CD14-positive monocyte (primary cell): ENCODE data around the gene SH3BGR. TPM values are rescaled to one million over a fixed set of nuclear protein-coding genes. Genes with fewer than 3 reads are reported as not detected.

ENCODE experiments used
- DNase-seq, 3 donors: peaks; one replicate each; pipeline ENCODE4 v3.0.0-alpha.2; 2011 to 2022
- H2AFZ ChIP-seq: 2 replicates; pipeline ENCODE4 v1.6.0; 2012; ENCODE audit warnings: mild to moderate bottlenecking, low read depth, low read length, inconsistent platforms; ENCODE audit not compliant: insufficient read depth, poor library complexity, severe bottlenecking
- H3K27ac ChIP-seq, 2 donors: 1 replicate in 1 of 2; 2 replicates in 1 of 2; pipeline ENCODE4 v1.5.1; 2012 to 2013; ENCODE audit warnings: low read length in 2 of 2, control low read depth in 1 of 2, inconsistent platforms in 1 of 2, low read depth in 1 of 2, mild to moderate bottlenecking in 1 of 2
- H3K27me3 ChIP-seq, 2 donors: one replicate each; pipeline versions ENCODE4 v1.6.0 to v1.6.1; 2011 to 2013; ENCODE audit warnings: low read length in 2 of 2; ENCODE audit not compliant: control insufficient read depth in 2 of 2, insufficient read depth in 2 of 2
- H3K36me3 ChIP-seq, 2 donors: replicated peaks in 1 of 2; 1 replicate in 1 of 2; 2 replicates in 1 of 2; pipeline versions ENCODE4 v1.5.1 to v1.6.1; 2012 to 2013; ENCODE audit warnings: low read length in 2 of 2, control low read depth in 1 of 2, inconsistent platforms in 1 of 2, mild to moderate bottlenecking in 1 of 2; ENCODE audit not compliant: insufficient read depth in 2 of 2, control insufficient read depth in 1 of 2
- H3K4me1 ChIP-seq, 2 donors: 1 replicate in 1 of 2; 2 replicates in 1 of 2; pipeline versions ENCODE4 v1.5.1 to v1.6.1; 2012 to 2013; ENCODE audit warnings: low read length in 2 of 2, control low read depth in 1 of 2, inconsistent platforms in 1 of 2, mild to moderate bottlenecking in 1 of 2, moderate library complexity in 1 of 2; ENCODE audit not compliant: insufficient read depth in 2 of 2, control insufficient read depth in 1 of 2
- H3K4me2 ChIP-seq: replicated peaks from 2 replicates; pipeline ENCODE3; 2012; ENCODE audit warnings: low read length, moderate library complexity, mild to moderate bottlenecking; ENCODE audit not compliant: poor library complexity, severe bottlenecking; ENCODE audit errors: extremely low read depth
- H3K4me3 ChIP-seq, 3 experiments: fragments of 200-600 bp in 1 of 3; sonication (generic) in 1 of 3; replicated peaks in 1 of 3; 1 replicate in 2 of 3; 2 replicates in 1 of 3; pipeline ENCODE4 v1.5.1; 2011 to 2013; ENCODE audit warnings: low read length in 3 of 3, mild to moderate bottlenecking in 3 of 3, control low read depth in 2 of 3, low read depth in 2 of 3, inconsistent platforms in 1 of 3, moderate library complexity in 1 of 3
- H3K79me2 ChIP-seq: 2 replicates; pipeline ENCODE4 v1.6.0; 2012; ENCODE audit warnings: mild to moderate bottlenecking, control low read depth, inconsistent platforms, low read length, moderate library complexity; ENCODE audit not compliant: insufficient read depth
- H3K9ac ChIP-seq: 2 replicates; pipeline ENCODE4 v1.6.0; 2017; ENCODE audit warnings: low read length, mild to moderate bottlenecking; ENCODE audit not compliant: insufficient read depth, poor library complexity, severe bottlenecking
- H3K9me3 ChIP-seq, 2 donors: replicated peaks in 1 of 2; 1 replicate in 1 of 2; 2 replicates in 1 of 2; pipeline versions ENCODE4 v1.5.1 to v1.6.1; 2012 to 2013; ENCODE audit warnings: low read length in 2 of 2, control low read depth in 1 of 2; ENCODE audit not compliant: control insufficient read depth in 1 of 2, insufficient read depth in 1 of 2
- H4K20me1 ChIP-seq: 2 replicates; pipeline ENCODE4 v1.6.0; 2012; ENCODE audit warnings: mild to moderate bottlenecking, low read length, control low read depth, moderate library complexity; ENCODE audit not compliant: insufficient read depth
- H3K27ac Mint-ChIP-seq, 7 donors: one replicate each; pipeline ENCODE4 v1.8.0; 2020; ENCODE audit warnings: mild to moderate bottlenecking in 7 of 7, mixed read lengths in 7 of 7, moderate library complexity in 6 of 7, inconsistent platforms in 2 of 7
- H3K27me3 Mint-ChIP-seq, 3 donors: one replicate each; pipeline ENCODE4 v1.8.0; 2021 to 2022; ENCODE audit warnings: low read depth in 3 of 3, mild to moderate bottlenecking in 3 of 3, mixed read lengths in 3 of 3, moderate library complexity in 3 of 3, inconsistent platforms in 1 of 3
- H3K36me3 Mint-ChIP-seq, 2 donors: one replicate each; pipeline ENCODE4 v1.8.0; 2020; ENCODE audit warnings: mixed read lengths in 2 of 2, inconsistent platforms in 1 of 2, mild to moderate bottlenecking in 1 of 2
- H3K4me1 Mint-ChIP-seq: one replicate; pipeline ENCODE4 v1.8.0; 2020; ENCODE audit warnings: mild to moderate bottlenecking, mixed read lengths
- H3K4me3 Mint-ChIP-seq, 2 donors: one replicate each; pipeline ENCODE4 v1.8.0; 2020; ENCODE audit warnings: mild to moderate bottlenecking in 2 of 2, mixed read lengths in 2 of 2, moderate library complexity in 1 of 2
- H3K9me3 Mint-ChIP-seq, 7 donors: one replicate each; pipeline ENCODE4 v1.8.0; 2020 to 2022; ENCODE audit warnings: mixed read lengths in 7 of 7, mild to moderate bottlenecking in 6 of 7, moderate library complexity in 6 of 7, inconsistent platforms in 2 of 7
- WGBS: methylation state at CpG from one replicate; pipeline ENCODE4 v1.1.5; 2013; ENCODE audit warnings: missing lambda C conversion rate; ENCODE audit not compliant: insufficient coverage; 5-methylcytosine and 5-hydroxymethylcytosine counted together
- intact Hi-C, 2 donors: fragments of 100-400 bp; cut with micrococcal nuclease; formaldehyde crosslinking; loops; one replicate each; pipeline versions ENCODE4 v1.15.0 to v1.15.1; 2023
- polyA plus RNA-seq, 3 donors: library from polyadenylated mRNA; depleted of rRNA in 1 of 3; unstranded in 2 of 3; stranded (reverse) in 1 of 3; fragments of 300-500 nt in 2 of 3; fragments of >200 nt in 1 of 3; fragmentation: Illumina TruSeq in 2 of 3; gene quantifications; 1 replicate in 2 of 3; 2 replicates in 1 of 3; pipeline ENCODE4 v1.2.3, GENCODE V29; 2012 to 2021
- TF ChIP-seq, protein P1 (sequence below): fragments of 200-600 bp; IDR thresholded peaks from one replicate; pipeline ENCODE4 v1.8.0; 2022; ENCODE audit warnings: antibody characterized with exemption, mild to moderate bottlenecking

SH3BGR gene
- polyA plus RNA-seq, 3 donors: 0.36 to 0.72 TPM; not detected in 1

DNA sequence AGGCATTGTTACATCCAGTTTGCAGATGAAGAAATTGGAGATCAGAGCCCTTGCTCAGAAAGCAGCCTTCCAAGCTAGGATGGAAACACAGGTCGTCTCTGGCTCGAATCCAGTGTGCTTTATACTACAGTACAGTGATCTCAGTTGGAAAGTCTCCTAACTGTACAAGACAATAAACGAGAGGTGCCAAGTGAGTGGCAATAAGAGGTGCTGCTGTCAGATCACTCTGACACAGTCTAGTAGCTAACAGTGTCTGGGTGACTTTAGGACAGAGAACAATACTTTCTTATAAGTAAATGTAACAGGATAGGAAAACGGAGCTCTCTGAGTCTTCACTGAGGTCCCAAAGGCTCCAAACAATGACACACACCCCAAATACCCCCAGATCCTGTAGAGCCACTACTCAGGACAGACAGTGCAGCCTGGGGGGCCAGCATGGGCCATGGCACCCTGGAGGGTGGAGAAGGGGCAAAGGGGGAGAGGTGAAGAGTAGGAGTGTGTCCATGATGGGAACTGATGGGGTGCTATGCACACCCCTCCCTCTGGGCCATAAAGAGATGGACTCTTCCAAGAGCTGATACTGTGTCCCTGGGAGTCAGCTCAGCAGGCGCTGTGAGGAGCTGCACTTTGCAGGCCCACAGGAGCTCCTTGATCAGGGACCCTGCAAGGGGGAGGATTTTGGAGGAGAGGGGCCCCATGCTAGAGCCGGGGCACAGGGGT lies 3.3 kb downstream of the SH3BGR start:
- H3K27me3 Mint-ChIP-seq: peaks cover 0 to 3% (median 0%) of the 10 kb centered on the region in 3 donors
- no peak overlapping the region for H3K4me2 ChIP-seq
- WGBS: 100% methylated on average over 1 of the region's 6 CpGs
- no peaks in the 10 kb centered on the region for H3K79me2 ChIP-seq
- peaks cover 0 to 2% (median 0%) of the 10 kb centered on the region in 7 donors for H3K9me3 Mint-ChIP-seq
- TF ChIP-seq, protein P1, sequence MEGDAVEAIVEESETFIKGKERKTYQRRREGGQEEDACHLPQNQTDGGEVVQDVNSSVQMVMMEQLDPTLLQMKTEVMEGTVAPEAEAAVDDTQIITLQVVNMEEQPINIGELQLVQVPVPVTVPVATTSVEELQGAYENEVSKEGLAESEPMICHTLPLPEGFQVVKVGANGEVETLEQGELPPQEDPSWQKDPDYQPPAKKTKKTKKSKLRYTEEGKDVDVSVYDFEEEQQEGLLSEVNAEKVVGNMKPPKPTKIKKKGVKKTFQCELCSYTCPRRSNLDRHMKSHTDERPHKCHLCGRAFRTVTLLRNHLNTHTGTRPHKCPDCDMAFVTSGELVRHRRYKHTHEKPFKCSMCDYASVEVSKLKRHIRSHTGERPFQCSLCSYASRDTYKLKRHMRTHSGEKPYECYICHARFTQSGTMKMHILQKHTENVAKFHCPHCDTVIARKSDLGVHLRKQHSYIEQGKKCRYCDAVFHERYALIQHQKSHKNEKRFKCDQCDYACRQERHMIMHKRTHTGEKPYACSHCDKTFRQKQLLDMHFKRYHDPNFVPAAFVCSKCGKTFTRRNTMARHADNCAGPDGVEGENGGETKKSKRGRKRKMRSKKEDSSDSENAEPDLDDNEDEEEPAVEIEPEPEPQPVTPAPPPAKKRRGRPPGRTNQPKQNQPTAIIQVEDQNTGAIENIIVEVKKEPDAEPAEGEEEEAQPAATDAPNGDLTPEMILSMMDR: no peak
- H3K27ac ChIP-seq: no peak overlapping the region
- H3K27ac Mint-ChIP-seq: peak overlapping the region in 1 of 7 donors; percentile 20
- H3K9me3 ChIP-seq: no peaks in the 10 kb centered on the region
- H4K20me1 ChIP-seq: no peaks in the 10 kb centered on the region
- H3K27me3 ChIP-seq: no peaks in the 10 kb centered on the region
- H3K4me1 ChIP-seq: no peaks in the 10 kb centered on the region
- H2AFZ ChIP-seq: no peak overlapping the region
- intact Hi-C loops: no loop called here
- H3K36me3 Mint-ChIP-seq: no peaks in the 10 kb centered on the region
- no peaks in the 10 kb centered on the region for H3K36me3 ChIP-seq
- H3K9ac ChIP-seq: no peak overlapping the region
- no peak for DNase-seq
- H3K4me1 Mint-ChIP-seq: peaks cover 1% of the 10 kb centered on the region
- H3K4me3 ChIP-seq: no peak overlapping the region
- no peak overlapping the region for H3K4me3 Mint-ChIP-seq

DNA sequence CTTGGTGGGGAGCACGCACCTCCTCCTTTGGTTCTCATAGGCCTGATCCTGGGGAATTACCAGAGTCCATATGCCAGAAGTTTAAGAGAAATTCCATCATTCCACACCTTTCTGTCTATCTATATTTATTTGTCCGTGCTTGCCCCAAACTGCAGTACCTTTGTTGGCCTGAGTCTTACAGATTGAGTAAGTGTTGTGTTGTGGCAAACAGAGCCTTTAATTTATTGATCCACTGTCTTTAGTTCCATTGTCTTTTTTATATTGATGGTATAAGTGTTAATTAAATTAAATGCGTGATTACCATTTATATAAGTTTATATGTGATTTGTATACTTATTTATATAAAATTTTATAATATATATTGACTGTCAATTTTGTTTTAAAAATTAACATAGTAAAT lies 4.9 kb downstream of the SH3BGR start:
- intact Hi-C loops: no loop called here
- Histone ChIP-seq H3K4me3 (no peak overlapping the region), H3K27ac (no peak overlapping the region), H3K9ac (no peak overlapping the region), H2AFZ (no peak overlapping the region), H3K79me2 (no peaks in the 10 kb centered on the region), H3K4me2 (no peak overlapping the region), H3K36me3 (no peaks in the 10 kb centered on the region), H4K20me1 (no peaks in the 10 kb centered on the region), H3K9me3 (no peaks in the 10 kb centered on the region), H3K4me1 (no peaks in the 10 kb centered on the region), H3K27me3 (no peaks in the 10 kb centered on the region)
- TF ChIP-seq, protein P1: peak; percentile 7
- Mint-ChIP-seq H3K27ac (no peak overlapping the region), H3K27me3 (peaks cover 0 to 1% (median 0%) of the 10 kb centered on the region in 3 donors), H3K36me3 (no peaks in the 10 kb centered on the region), H3K9me3 (peaks cover 0 to 2% (median 0%) of the 10 kb centered on the region in 7 donors), H3K4me3 (no peak overlapping the region), H3K4me1 (peaks cover 1% of the 10 kb centered on the region)
- no CpG with 5 or more reads among the region's 3 CpGs for WGBS
- no peak for DNase-seq
